ENCODE results near the gene WDR75. TPM values are rescaled to one million over a fixed set of nuclear protein-coding genes. Genes with fewer than 3 reads are reported as not detected.

WDR75 gene
- total RNA-seq, 2 experiments from 2014 or later = 86.2 to 90.5 TPM

GRCh38 chr2:189444322-189444721 is 3.0 kb downstream of the WDR75 start:
- ChIA-PET POLR2A (interaction anchor here (0.6 to 1.4 kb wide), 3 partner anchors 12 to 361 kb away, joined by 3 to 5 read pairs (median 3); no protein-coding TSS in a partner anchor), CTCF (interaction anchor here (1.4 to 1.8 kb wide), 2 partner anchors 21 to 23 kb away, joined by 4 to 6 read pairs; no protein-coding TSS in a partner anchor)
- no peak overlapping the region for H3K27ac Mint-ChIP-seq
- DNase-seq (peak; percentile 29), ATAC-seq (no peak)
- no peaks in the 10 kb centered on the region for H3K27me3 Mint-ChIP-seq
- H3K36me3 Mint-ChIP-seq (ENCODE audit: low read depth) = peaks cover 37% of the 10 kb centered on the region
- H3K4me3 Mint-ChIP-seq = no peak overlapping the region
- intact Hi-C loops (cut with micrococcal nuclease) = no loop called here
- no peaks in the 10 kb centered on the region for H3K9me3 Mint-ChIP-seq
- no peak for TF ChIP-seq CTCF (IDR thresholded peaks at IDR 0.05)
- H3K4me1 Mint-ChIP-seq (ENCODE audit: low read depth) = peaks cover 31% of the 10 kb centered on the region

- TF ChIP-seq CTCF (IDR thresholded peaks at IDR 0.05) = no peak
- Mint-ChIP-seq H3K27me3 (no peaks in the 10 kb centered on the region), H3K4me3 (no peak overlapping the region), H3K36me3 (ENCODE audit: low read depth) (peaks cover 57% of the 10 kb centered on the region), H3K4me1 (ENCODE audit: low read depth) (peaks cover 27% of the 10 kb centered on the region), H3K9me3 (no peaks in the 10 kb centered on the region), H3K27ac (peak overlapping the region; percentile 53)
- ChIA-PET POLR2A (interaction anchor here (1.2 to 1.4 kb wide), 2 partner anchors 11 to 19 kb away, joined by 3 to 4 read pairs; no protein-coding TSS in a partner anchor), CTCF (interaction anchor here (0.9 to 1.0 kb wide), 2 partner anchors 10 to 17 kb away, joined by 3 read pairs; no protein-coding TSS in a partner anchor)
- intact Hi-C loops (cut with micrococcal nuclease) = no loop called here
- no peak for DNase-seq
- ATAC-seq = no peak
These were observed 5.5 kb downstream of the WDR75 start for GRCh38 chr2:189446780-189447179.

GRCh38 chr2:189454009-189454408 is 12.7 kb downstream of the WDR75 start:
- H3K4me1 Mint-ChIP-seq (ENCODE audit: low read depth) = no peaks in the 10 kb centered on the region
- H3K27me3 Mint-ChIP-seq = no peaks in the 10 kb centered on the region
- intact Hi-C loops (cut with micrococcal nuclease) = no loop called here
- ChIA-PET CTCF (no interaction called here), POLR2A (no interaction called here)
- H3K9me3 Mint-ChIP-seq = no peaks in the 10 kb centered on the region
- TF ChIP-seq CTCF (IDR thresholded peaks at IDR 0.05) = no peak
- H3K4me3 Mint-ChIP-seq = no peak overlapping the region
- H3K36me3 Mint-ChIP-seq (ENCODE audit: low read depth) = peaks cover 61% of the 10 kb centered on the region
- H3K27ac Mint-ChIP-seq = no peak overlapping the region
- DNase-seq (no peak), ATAC-seq (no peak)

- DNase-seq = no peak
- Mint-ChIP-seq H3K4me1 (ENCODE audit: low read depth) (peaks cover 2% of the 10 kb centered on the region), H3K27me3 (no peaks in the 10 kb centered on the region), H3K27ac (no peak overlapping the region), H3K36me3 (ENCODE audit: low read depth) (peaks cover 48% of the 10 kb centered on the region), H3K4me3 (no peak overlapping the region), H3K9me3 (no peaks in the 10 kb centered on the region)
- TF ChIP-seq CTCF (IDR thresholded peaks at IDR 0.05) = no peak
- intact Hi-C loops (cut with micrococcal nuclease) = no loop called here
- ChIA-PET CTCF (interaction anchor here (0.9 to 2.4 kb wide), 4 partner anchors 9 to 20 kb away, joined by 3 to 6 read pairs (median 4); no protein-coding TSS in a partner anchor), POLR2A (interaction anchor here (0.6 to 0.8 kb wide), 2 partner anchors 16 to 19 kb away, joined by 3 read pairs; no protein-coding TSS in a partner anchor)
- ATAC-seq = no peak
These were observed 23.8 kb downstream of the WDR75 start for GRCh38 chr2:189465076-189465475.

- CTCF ChIA-PET = interaction anchor here (0.9 to 2.4 kb wide), 4 partner anchors 9 to 20 kb away, joined by 3 to 6 read pairs (median 4); no protein-coding TSS in a partner anchor
- Mint-ChIP-seq H3K9me3 (no peaks in the 10 kb centered on the region), H3K27ac (no peak overlapping the region), H3K27me3 (no peaks in the 10 kb centered on the region), H3K4me1 (ENCODE audit: low read depth) (peaks cover 2% of the 10 kb centered on the region), H3K36me3 (ENCODE audit: low read depth) (peaks cover 46% of the 10 kb centered on the region), H3K4me3 (no peak overlapping the region)
- intact Hi-C loops (cut with micrococcal nuclease) = no loop called here
- no peak for ATAC-seq
- POLR2A ChIA-PET = interaction anchor here (0.6 to 0.8 kb wide), 2 partner anchors 16 to 19 kb away, joined by 3 read pairs; no protein-coding TSS in a partner anchor
- no peak for TF ChIP-seq CTCF (IDR thresholded peaks at IDR 0.05)
- no peak for DNase-seq
These were observed 24.2 kb downstream of the WDR75 start for GRCh38 chr2:189465478-189465877.

Measured in activated CD8-positive, alpha-beta T cell treated with anti-CD3 and anti-CD28 coated beads for 36 hours (primary cell).